GM21390 (cell line): Measurements from ENCODE around the gene MANSC4.

Source experiments
- ATAC-seq: cut with Tn5 transposase; IDR thresholded peaks from one replicate; pipeline ENCODE4 v1.9.1; 2021; ENCODE audit not compliant: unreplicated experiment

MANSC4 gene

GRCh38 chr12:27779920-27780611 lies at the start of gene MANSC4, which contains the start of gene KLHL42:
MANSC4 (minus strand) TSS chr12:27780236; CDS start chr12:27771276, 8,960 bp downstream.
KLHL42 (plus strand) TSS chr12:27780233; CDS start chr12:27780331, 98 bp downstream.
- ATAC-seq, result peak; percentile 75

DNA sequence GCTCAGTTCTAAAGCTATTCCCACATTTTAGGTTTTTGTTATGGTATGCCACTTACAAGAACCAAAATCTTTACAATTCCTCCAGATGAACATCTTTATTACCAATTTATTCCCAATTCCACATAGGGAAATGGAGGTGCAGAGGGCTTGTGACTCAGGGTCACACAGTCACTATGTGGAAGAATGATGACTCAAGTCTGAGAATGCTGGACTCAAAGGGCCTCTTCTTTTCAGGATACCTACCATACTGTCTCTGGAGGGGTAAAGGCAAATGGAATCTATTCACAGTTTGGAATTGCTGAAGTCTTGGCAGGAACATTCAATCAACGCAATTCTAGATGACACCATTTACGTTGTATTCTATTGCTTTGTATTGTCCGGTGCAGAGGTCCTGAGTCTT lies 48.2 kb upstream of the MANSC4 start:
- ATAC-seq, result no peak

GRCh38 chr12:27826076-27826475 lies 46.0 kb upstream of the MANSC4 start:
- no peak for ATAC-seq

DNA sequence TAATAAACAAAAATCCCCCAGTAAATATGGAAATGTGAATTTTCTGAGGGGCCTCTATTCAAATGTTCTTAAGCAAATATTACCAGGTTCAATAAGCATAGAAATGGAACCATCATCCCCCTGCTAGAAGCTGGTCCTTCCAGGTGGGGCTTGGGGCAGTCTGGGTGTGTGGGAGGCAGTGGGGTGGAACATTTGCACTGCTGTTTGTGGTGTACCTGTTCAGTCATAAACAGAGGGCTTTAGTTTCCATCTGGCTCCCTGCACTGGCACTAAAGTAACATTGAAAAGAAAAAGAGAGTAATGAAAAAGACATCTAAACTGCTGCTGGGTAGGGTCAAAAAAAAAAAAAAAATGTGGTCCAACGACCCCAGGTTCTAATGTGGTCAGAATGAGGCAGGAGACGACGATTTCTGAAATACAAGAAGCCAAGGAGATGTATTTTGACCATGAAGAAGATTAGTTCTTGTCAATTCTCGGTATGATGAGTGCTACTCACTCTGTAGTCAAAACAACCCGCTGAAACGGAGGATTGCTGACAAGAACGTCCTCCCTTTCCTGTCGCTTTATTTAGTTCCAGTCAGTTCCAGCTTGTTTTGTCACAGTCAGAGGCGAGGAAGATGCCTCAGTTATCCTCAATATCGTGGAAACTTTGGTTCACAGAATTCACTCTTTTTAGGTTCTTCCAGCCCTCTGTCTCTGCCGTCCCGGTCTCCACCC lies 44.2 kb upstream of the MANSC4 start:
- ATAC-seq, result peak; percentile 59

DNA sequence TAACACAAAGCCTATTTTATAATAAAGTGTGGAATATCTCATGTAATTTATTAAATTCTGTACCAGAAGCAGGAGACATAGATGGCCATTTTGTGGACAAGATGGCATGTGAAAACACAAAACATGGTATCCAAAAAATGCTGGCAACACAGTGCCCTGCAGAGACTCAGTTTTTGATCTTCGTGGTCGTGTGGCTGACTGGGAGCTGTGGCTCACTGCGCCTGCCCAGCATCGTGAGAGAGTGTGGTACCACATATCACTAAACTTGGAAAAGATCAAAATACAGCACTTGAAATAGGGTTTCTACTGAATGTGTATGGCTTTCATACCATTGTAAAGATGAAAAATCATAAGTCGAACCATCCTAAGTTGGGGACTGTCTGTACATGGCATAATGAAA lies 43.0 kb upstream of the MANSC4 start:
- no peak for ATAC-seq

- peak; percentile 71 for ATAC-seq
These were observed 42.2 kb upstream of the MANSC4 start for GRCh38 chr12:27822076-27822712.

GRCh38 chr12:27821259-27821973 lies 41.4 kb upstream of the MANSC4 start:
- peak; percentile 26 for ATAC-seq

DNA sequence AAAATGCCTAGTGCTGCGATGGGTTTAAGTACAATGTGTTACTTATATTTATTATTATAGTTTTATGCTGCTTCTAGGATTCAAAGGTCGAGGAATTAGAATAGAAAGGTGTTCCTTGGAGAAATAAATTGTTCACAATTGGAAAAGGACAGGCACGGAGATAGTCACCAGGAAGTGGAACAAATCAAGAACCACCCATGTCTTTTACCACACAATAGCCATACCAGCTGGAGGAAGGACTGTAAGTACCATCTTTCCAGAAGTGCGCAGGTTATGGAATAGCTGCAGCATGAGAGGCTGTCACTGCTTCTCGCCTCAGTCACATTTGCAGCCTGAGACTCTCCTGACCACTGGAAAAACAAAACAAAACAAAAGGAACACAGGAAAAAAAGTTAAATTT lies 40.5 kb upstream of the MANSC4 start:
- no peak for ATAC-seq

DNA sequence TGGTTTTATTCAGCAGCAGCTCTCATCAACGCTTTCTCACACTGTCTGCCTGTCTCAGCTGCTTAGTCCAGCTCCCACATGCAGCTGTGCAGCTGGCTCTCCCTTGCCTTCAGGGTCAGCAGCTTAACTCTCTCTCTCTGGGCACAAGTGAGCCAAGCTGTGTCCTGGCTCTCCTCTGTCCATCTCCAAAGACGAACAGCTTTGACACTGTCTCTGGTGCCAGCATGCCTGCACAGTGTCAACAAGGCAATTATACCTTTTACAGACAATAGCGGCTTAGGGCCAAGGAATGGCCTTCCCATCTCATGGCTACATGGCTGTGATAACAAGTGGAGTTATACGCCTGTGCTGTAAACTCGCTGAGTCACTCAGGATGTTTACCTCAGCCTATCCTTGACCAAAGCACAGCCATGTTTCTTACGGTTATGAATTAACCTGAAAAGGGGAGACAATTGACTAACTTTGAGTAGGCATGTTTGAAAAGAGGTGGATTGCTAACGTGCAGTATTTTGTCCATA lies 38.4 kb upstream of the MANSC4 start:
- no peak for ATAC-seq

GRCh38 chr12:27817766-27818165 lies 37.7 kb upstream of the MANSC4 start:
- no peak for ATAC-seq

GRCh38 chr12:27814851-27815591 lies 35.0 kb upstream of the MANSC4 start:
- ATAC-seq, result no peak

GRCh38 chr12:27814411-27814810 lies 34.4 kb upstream of the MANSC4 start:
- no peak for ATAC-seq

DNA sequence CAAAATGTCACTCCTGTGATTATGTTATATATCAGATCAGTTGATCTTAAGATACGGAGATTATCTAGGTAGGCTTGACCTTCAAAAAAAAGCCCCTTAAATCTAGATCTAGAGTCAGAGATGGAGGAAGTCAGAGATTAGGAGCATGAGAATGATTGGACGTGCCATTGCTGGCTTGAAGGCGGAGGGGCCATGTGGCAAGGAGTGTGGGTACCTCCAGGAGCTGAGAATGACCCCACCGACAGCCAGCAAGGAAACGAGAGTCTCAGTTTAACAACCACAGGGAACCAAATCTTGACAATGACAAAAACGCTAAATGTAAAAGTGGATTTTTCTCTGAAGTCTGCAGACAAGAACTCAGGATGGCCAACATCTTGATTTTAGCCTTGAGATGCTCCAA lies 32.5 kb upstream of the MANSC4 start:
- no peak for ATAC-seq

DNA sequence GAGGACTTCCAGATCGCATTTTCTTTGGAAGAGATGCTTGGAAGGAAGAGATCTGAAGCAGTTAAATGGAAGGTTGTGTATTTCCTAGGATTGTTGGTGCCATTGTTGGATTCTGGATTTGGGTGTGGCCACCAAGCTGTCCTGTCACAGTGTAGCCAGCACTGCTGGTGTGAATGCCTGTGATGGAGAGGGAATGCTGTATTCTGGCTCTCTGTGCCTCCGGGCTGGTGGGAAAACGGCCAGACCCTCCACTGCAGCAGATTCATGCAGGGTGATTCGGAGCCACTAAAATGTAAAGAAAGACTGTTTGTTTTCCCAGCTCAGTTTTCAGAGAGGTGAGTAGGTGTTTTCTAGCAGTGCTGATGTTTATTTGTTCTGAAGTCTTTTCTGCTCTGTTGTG lies 30.7 kb upstream of the MANSC4 start:
- ATAC-seq, result no peak

DNA sequence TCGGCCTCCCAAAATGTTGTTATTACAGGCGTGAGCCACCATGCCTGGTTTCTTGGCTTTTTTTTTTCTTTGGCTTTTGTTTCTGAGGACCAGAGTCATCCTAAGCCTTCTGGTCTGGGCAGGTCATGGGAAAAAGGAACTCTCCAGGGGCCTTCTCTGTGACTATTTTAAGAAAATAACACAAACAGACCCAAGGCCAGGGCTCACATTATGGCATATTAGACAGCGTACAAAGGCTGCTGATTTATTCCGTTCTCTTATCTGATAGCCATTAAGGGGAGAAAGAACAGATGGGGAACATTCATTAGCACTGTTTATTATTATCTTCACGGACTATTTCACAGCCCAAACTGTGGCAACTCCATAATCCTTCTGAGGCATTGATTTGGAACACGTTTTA lies 28.8 kb upstream of the MANSC4 start:
- ATAC-seq, result no peak

DNA sequence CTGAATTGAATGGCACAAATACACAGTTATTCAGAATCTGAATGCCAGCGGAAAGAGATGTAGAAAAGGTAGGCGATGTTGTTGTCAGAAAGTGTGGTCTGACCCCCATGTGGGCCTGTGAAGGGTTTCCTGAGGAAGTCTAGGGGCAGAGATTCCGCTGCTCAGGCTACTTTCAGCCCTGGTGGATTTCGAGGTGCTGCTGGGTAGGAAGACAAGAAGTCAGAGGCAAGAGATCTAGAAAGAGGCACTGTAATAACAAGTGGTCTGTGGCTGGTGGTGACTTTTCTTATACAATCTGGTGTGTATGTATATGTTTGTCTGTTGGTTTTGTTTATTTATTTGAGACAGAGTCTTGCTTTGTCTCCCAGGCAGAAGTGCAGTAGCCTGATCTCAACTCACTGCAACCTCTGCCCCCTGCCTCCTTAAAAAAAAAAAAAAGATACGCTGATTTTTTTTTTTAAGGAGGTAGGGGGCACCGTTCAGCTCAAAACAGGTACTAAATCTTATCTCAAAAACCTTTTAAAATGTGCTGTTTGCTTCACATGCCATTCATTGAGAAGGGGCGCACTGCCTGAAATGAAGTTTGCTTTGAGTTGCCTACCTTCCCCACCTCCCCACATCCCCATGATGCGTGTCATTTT lies 27.1 kb upstream of the MANSC4 start:
- ATAC-seq, result no peak

DNA sequence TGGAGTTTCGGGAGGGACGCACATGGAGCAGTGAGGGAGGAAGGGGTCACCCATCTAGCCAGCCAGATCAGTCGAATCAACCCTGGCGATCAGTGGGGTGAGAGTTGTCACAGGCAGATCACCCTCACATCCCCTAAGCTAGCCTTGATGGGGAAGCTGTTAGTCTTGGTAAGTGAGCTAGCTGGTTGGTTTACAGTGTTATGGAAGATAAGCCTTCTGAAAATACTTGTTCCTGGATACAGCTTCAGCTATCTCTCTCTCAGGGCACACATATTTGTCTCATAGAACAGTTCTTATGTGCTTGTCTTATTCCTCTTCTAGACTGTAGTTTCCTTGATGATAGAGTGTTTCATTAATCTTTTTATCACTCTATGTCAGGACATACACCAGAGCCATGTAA lies 26.2 kb upstream of the MANSC4 start:
- ATAC-seq, result no peak

- ATAC-seq, result no peak
These were observed 25.2 kb upstream of the MANSC4 start for GRCh38 chr12:27805238-27805637.

- no peak for ATAC-seq
These were observed 22.9 kb upstream of the MANSC4 start for GRCh38 chr12:27802936-27803335.

DNA sequence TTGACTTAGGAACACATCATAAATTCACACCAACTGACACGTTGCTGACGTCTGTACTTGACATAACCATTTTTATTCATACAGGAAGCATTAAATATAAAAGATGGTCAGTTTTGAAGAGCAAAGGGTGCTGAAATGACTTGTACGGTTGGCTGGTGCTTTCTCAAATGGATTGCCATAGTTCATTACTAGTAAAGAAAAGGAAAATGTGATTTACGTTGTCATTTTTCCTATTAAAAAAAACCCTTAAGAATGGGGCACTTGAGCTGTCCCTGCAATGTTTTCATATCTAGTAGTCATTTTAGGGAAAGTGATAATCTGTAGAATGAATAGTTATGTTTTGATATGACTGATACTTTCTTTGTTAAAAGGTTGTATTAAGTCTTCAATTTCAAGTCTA lies 22.5 kb upstream of the MANSC4 start:
- ATAC-seq, result no peak
